Ovary (tissue), 3 donors: Measurements from ENCODE around the gene IL1RAPL1.

Experiments
- EP300 ChIP-seq: sonication (generic); formaldehyde crosslinking; IDR thresholded peaks from one replicate; pipeline ENCODE4 v1.6.1; 2017; ENCODE audit warnings: antibody characterized with exemption
- POLR2A ChIP-seq: fragments of 450-650 bp; IDR thresholded peaks from one replicate; pipeline ENCODE4 v1.6.1; 2017; ENCODE audit warnings: antibody characterized with exemption, mild to moderate bottlenecking, moderate library complexity
- TF ChIP-seq, protein P1 (sequence below), 3 donors: fragments of 450-650 bp in 2 of 3; fragments of 200-600 bp in 1 of 3; IDR thresholded peaks; one replicate each; pipeline versions ENCODE4 v1.5.1 to v1.8.0; 2016 to 2022; ENCODE audit warnings: antibody characterized with exemption in 3 of 3, mild to moderate bottlenecking in 1 of 3
- donor health status: DM: no; HTN: no; CAD: no.

DNA sequence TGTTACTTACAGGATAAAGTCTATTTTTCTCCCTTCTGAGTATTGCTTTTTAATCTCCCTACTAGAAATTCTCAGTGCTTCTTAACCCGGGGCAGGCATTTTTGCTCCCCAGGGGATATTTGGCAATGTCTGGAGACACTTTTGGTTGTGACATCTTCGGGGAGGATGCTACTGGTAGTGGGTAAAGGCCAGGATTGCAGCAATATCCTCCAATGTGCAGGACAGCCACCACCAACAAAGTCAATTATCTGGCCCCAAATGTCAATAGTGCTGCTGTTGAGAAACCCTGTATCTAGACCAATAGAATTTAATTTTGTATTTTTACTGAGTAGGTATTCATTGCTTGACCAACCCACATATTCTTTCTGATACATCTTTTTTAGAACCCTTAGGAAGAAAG is 958.6 kb downstream of the IL1RAPL1 start:
- TF ChIP-seq, protein P1, sequence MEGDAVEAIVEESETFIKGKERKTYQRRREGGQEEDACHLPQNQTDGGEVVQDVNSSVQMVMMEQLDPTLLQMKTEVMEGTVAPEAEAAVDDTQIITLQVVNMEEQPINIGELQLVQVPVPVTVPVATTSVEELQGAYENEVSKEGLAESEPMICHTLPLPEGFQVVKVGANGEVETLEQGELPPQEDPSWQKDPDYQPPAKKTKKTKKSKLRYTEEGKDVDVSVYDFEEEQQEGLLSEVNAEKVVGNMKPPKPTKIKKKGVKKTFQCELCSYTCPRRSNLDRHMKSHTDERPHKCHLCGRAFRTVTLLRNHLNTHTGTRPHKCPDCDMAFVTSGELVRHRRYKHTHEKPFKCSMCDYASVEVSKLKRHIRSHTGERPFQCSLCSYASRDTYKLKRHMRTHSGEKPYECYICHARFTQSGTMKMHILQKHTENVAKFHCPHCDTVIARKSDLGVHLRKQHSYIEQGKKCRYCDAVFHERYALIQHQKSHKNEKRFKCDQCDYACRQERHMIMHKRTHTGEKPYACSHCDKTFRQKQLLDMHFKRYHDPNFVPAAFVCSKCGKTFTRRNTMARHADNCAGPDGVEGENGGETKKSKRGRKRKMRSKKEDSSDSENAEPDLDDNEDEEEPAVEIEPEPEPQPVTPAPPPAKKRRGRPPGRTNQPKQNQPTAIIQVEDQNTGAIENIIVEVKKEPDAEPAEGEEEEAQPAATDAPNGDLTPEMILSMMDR (IDR thresholded peaks at IDR 0.05) = no peak
- TF ChIP-seq POLR2A (no peak), EP300 (no peak)
